Frontal cortex (tissue), 4 donors: ENCODE measurements around the gene CLDN7. TPM values are rescaled to one million over a fixed set of nuclear protein-coding genes. Genes with fewer than 3 reads are reported as not detected.
A peak's percentile ranks its signal among the peaks of the same experiment; 100 is the strongest.

Source experiments
- DNase-seq, 2 donors: peaks; one replicate each; pipeline ENCODE4 v3.0.0; 2012; ENCODE audit warnings: low spot score in 2 of 2
- FAIRE-seq: peaks from 2 replicates; lab custom pipeline; 2012; peaks lifted over from hg19 to GRCh38; lab: Jason Lieb, UNC
- total RNA-seq: library from RNA; depleted of rRNA; stranded (reverse); fragments of >200 nt; gene quantifications from one replicate; pipeline ENCODE4 v1.2.3, GENCODE V29; 2014
- donor health status: control.
- donor health status: control.
- donor health status: control.

The CLDN7 gene, protein sequence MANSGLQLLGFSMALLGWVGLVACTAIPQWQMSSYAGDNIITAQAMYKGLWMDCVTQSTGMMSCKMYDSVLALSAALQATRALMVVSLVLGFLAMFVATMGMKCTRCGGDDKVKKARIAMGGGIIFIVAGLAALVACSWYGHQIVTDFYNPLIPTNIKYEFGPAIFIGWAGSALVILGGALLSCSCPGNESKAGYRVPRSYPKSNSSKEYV
- 0.82 TPM for total RNA-seq

- DNase-seq (no peak), FAIRE-seq (no peak)
Measured at GRCh38 chr17:7262192-7262934, at the start of gene CLDN7. Gene CLDN7 (minus strand): TSS chr17:7262478. CDS start chr17:7262043, 435 bp downstream.

DNA sequence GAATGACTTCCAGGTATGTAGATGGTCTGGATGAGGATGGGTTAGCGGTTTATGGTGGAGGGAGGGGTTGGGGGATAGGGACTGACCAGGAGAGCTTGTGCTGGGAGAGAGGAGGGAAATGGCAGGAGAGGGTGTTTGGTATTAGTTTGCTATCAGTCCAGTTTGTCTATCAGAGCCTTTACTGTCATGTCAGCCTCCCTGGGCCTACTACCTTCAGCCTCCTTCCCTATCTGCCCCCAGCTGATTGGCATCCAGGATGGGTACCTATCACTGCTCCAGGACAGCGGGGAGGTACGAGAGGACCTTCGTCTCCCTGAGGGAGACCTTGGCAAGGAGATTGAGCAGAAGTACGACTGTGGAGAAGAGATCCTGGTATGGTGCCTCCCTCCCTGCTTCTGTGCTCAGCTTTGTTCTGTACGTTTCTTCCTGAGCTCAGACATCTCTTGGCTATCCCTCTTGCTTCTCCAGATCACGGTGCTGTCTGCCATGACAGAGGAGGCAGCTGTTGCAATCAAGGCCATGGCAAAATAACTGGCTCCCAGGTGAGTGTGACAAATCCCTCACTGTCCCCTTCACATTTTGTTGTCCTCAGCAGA, 48.9 kb upstream of the CLDN7 start:
- no peak for FAIRE-seq

GRCh38 chr17:7309628-7310027, 47.4 kb upstream of the CLDN7 start:
- FAIRE-seq = no peak
- no peak for DNase-seq

More for the DNA sequence above, 48.9 kb upstream of the CLDN7 start:
- no peak for DNase-seq

- FAIRE-seq (no peak), DNase-seq (peak; percentile 61)
Measured at GRCh38 chr17:7308625-7309433, 46.6 kb upstream of the CLDN7 start.

- FAIRE-seq = no peak
Measured at GRCh38 chr17:7307686-7308624, 45.7 kb upstream of the CLDN7 start.

GRCh38 chr17:7306911-7307685, 44.8 kb upstream of the CLDN7 start, which contains the start of gene EIF5A:
Gene EIF5A (plus strand): TSS chr17:7307628. CDS start chr17:7309636, 2,008 bp downstream.
- FAIRE-seq (no peak), DNase-seq (peak; percentile 96 to 97)

More at GRCh38 chr17:7307686-7308624, 45.7 kb upstream of the CLDN7 start:
- peak; percentile 57 to 69 for DNase-seq

GRCh38 chr17:7304179-7304578, 41.9 kb upstream of the CLDN7 start:
- FAIRE-seq (no peak), DNase-seq (no peak)

DNA sequence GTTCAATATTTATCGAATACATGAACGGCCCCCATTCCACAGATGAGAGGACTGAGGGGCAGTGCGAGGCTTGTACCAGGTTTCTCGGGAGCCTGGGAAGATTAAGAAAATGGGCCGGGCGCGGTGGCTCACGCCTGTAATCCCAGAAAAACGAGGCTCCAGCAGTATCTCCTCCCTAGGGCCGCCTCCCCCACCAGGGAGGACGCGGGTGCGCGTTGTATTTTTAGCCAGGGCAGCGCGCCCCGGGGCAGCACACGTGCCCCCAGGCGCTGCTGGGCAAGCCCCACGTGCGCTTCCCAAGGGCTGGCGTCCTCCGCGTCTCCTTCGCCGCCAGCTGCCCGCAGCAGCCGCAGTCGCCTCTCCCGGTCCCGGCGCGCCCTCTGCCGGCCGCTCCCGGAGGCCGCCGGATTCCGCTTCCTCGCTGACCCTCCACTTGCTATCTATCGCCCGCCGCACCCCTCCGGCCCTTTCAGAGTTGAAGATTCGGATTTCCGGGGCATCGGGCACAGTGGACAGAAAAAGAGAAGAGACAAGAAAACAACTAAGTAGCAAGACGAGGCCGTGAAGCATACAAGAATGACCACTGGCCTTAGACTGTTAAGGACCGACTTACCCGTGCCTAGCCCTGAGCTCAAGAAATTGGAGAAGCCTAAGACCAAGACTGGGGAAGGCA, 34.0 kb upstream of the CLDN7 start:
- DNase-seq (peak; percentile 89 to 94), FAIRE-seq (no peak)

DNA sequence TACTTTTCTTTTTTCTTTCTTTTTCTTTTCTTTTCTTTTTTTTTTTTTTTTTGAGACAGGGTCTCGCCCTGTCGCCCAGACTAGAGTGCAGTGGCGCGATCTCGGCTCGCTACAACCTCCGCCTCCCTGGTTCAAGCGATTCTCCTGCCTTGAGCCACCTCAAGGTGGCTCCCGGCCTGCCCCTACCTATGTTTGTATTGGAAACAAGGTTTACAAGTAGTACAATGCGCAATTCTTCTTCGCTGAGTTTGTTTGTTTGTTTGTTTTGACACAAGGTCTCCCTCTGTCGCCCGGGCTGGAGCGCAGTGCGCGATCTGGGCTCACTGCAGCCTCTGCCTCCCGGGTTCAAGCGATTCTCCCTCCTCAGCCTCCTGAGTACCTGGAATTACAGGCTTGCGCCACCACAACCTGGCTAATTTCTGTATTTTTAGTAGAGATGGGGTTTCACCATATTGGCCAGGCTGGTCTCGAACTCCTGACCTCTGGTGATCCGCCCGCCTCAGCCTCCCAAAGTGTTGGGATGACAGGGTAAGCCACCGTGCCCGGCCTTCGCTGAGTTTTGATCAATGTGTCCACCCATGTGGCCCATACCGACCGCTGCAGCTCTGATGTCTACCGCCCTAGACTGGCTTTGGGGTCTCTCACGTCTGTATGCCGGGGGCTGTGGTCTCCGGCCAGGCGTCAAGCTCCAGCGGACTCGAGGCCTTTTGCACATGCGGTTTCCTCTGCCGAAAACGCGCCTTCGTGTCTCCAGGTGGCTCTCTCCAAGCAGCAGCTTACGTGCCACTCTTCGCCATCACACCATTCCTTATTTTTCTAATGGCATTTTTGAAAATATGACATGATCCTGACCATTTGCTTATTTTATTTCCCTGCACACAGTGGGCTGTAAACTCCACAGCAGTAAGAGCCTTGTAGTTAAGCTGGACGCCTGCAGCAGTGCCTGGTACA, 33.2 kb upstream of the CLDN7 start:
- DNase-seq (no peak), FAIRE-seq (no peak)

GRCh38 chr17:7294614-7295153, 32.4 kb upstream of the CLDN7 start, which contains the start of gene YBX2:
Gene YBX2 (minus strand): TSS chr17:7294639. CDS start chr17:7294500, 139 bp downstream.
- no peak for FAIRE-seq
- peak; percentile 77 to 86 for DNase-seq

DNA sequence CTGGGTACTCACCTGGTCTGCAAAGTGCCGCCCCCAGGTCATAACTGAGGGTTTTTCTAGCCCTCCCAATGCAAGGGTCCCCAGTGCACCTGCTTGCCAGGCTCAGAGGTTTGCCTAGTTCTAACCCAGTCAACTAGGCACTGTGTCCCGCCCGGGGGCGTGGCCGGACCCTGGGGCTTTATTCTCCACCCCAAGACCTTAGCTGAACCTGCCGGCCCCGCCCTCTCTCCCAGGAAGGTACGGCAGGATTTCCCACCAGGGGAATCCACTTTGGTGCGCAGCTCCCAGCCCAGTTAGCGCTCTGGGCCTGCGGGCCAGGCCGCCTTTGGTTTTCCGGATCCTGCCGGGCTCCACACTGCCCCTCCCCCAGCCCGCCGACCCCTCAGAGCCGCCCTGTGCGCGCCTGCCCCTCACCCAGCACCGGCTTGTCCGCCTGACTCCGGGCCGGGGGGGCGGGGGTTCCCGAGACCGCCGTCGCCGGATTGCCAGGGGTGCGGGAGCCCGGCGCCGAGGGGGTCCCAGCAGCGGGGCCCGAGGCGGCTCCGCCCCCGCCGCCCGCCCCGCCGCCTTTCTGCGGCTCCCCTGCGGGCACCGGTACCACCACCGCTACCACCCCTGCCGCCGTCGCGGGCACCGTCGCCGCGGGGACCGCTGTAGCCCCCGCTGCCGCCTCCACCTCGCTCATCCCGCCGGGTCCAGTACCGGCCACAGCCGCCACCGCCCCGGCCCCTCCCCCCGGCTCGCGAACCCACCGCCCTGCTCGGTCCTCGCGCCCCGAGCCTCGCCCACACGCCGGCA, 31.7 kb upstream of the CLDN7 start:
- no peak for FAIRE-seq
- DNase-seq = no peak

DNA sequence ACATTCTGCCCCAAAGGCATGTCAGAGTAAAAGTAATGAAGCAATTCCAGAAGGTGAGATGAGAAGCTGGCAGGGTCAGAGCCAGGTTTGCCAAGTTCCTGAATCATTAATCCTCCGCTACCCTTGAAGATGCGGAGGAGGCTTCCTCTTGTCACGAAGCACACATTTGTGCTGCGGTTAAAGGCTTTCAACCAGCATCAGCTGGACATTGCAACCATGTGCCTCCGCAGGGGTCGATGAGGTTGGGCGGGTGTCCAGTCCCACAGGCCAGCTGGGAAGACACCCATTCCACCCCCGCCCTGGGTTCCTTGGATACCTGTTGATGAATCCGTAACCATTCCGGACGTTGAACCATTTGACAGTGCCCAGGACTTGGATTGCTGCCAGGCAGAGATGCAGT, 30.9 kb upstream of the CLDN7 start:
- FAIRE-seq (no peak), DNase-seq (peak in 1 of 2 donors; percentile 40)

DNA sequence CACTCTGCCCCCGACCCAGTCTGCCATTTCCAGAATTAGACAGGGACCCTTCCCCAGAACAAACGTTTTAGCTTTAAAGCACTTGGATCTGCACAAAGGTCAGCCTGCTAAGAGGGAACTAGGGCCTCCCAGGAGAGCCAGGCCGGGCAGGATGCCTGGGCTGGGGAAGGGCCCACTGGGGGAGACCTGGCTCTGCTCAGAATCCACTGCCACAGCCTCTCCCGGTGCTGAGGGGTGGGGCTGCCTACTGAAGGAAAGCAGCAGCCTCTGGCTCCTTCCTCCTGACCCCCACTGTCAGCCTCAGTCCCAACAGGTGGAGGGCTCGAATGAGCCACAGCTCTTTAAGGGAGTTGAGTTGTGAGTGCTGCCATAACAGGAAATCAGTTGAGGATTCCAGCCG, 30.5 kb upstream of the CLDN7 start:
- FAIRE-seq (no peak), DNase-seq (peak in 1 of 2 donors; percentile 46)

DNA sequence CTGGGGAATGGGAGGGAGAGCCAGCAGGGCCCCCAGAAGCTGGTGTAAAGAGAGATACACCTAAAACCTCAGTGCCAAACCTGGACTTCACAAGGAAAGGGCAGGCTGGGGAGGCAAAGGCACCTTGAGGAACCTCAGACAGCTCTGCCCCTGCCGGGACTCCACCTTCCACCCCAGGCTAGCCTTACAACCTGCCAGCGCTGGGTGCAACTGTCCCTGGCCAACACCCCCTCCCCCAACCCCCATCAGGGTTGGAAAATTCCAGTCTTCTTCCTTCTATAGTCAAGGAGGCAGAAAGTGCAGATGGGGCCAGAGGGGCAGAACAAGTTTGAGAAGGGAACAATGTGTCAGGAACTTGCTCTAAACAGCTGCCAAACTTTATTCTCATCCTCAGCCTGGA, 29.9 kb upstream of the CLDN7 start:
- FAIRE-seq (no peak), DNase-seq (peak in 1 of 2 donors; percentile 21)

GRCh38 chr17:7290685-7291084, 28.4 kb upstream of the CLDN7 start:
- FAIRE-seq (no peak), DNase-seq (peak in 1 of 2 donors; percentile 17)
